WTC11 (cell line): ENCODE measurements around the gene PYCARD. TPM values are rescaled to one million over a fixed set of nuclear protein-coding genes. Genes with fewer than 3 reads are reported as not detected.

Source experiments
- ATAC-seq: fragments of 200-7000 bp; cut with Tn5 transposase; 2 replicates; pipeline ENCODE4 v1.10.0; 2021; ENCODE audit warnings: mild to moderate bottlenecking, moderate library complexity
- CTCF ChIA-PET: fragments of 300-600 bp; sonication (Branson Sonifier 250); formaldehyde crosslinking; loops from one replicate; lab custom pipeline; 2021; ENCODE audit warnings: antibody characterized with exemption; lab: Charles Lee
- POLR2A ChIA-PET: fragments of 350-600 bp; sonication (Branson Sonifier 250); formaldehyde crosslinking; loops from one replicate; lab custom pipeline; 2021; ENCODE audit warnings: antibody characterized with exemption; lab: Charles Lee
- DNase-seq: peaks from one replicate; pipeline ENCODE4 v3.0.0; 2021; ENCODE audit warnings: low spot score
- H3K27ac Mint-ChIP-seq: 2 replicates; pipeline ENCODE4 v1.8.0; 2021; ENCODE audit warnings: mixed read lengths
- H3K27me3 Mint-ChIP-seq: 2 replicates; pipeline ENCODE4 v1.8.0; 2021; ENCODE audit warnings: low read depth, mild to moderate bottlenecking, moderate library complexity, mixed read lengths
- H3K36me3 Mint-ChIP-seq: 2 replicates; pipeline ENCODE4 v1.8.0; 2021; ENCODE audit warnings: mixed read lengths
- H3K4me1 Mint-ChIP-seq: 2 replicates; pipeline ENCODE4 v1.8.0; 2022; ENCODE audit warnings: mixed read lengths
- H3K4me3 Mint-ChIP-seq: 2 replicates; pipeline ENCODE4 v1.8.0; 2021; ENCODE audit warnings: mild to moderate bottlenecking, moderate library complexity, mixed read lengths
- H3K9me3 Mint-ChIP-seq: 2 replicates; pipeline ENCODE4 v1.8.0; 2021; ENCODE audit warnings: mixed read lengths
- ATF1 ChIP-seq: sonication (generic); formaldehyde crosslinking; IDR thresholded peaks from 2 replicates; pipeline ENCODE4 v1.8.1; 2023; ENCODE audit warnings: mild to moderate bottlenecking, moderate library complexity, missing genetic modification reagents
- CBFB ChIP-seq: sonication (generic); formaldehyde crosslinking; IDR thresholded peaks from 2 replicates; pipeline ENCODE4 v1.8.1; 2022; ENCODE audit warnings: mild to moderate bottlenecking, low read depth, missing genetic modification reagents
- ELF4 ChIP-seq: sonication (generic); formaldehyde crosslinking; IDR thresholded peaks from 2 replicates; pipeline ENCODE4 v1.8.1; 2022; ENCODE audit warnings: low read depth, mild to moderate bottlenecking, moderate library complexity, missing genetic modification reagents
- ETV6 ChIP-seq: sonication (generic); formaldehyde crosslinking; IDR thresholded peaks from 2 replicates; pipeline ENCODE4 v1.8.1; 2022; ENCODE audit warnings: mild to moderate bottlenecking, missing genetic modification reagents
- JAZF1 ChIP-seq: fragments of 250-450 bp; sonication (Bioruptor Pico); IDR thresholded peaks from 2 replicates; pipeline ENCODE4 v1.9.0; 2021; ENCODE audit warnings: moderate library complexity, mild to moderate bottlenecking, inconsistent platforms
- KAT7 ChIP-seq: sonication (generic); formaldehyde crosslinking; IDR thresholded peaks from 2 replicates; pipeline ENCODE4 v1.8.1; 2023; ENCODE audit warnings: missing genetic modification reagents, mild to moderate bottlenecking, borderline replicate concordance
- MAX ChIP-seq: sonication (generic); formaldehyde crosslinking; IDR thresholded peaks from 2 replicates; pipeline ENCODE4 v1.8.0; 2022; ENCODE audit warnings: mild to moderate bottlenecking, missing genetic modification reagents
- NFE2L1 ChIP-seq: sonication (generic); formaldehyde crosslinking; IDR thresholded peaks from 2 replicates; pipeline ENCODE4 v1.8.1; 2023; ENCODE audit warnings: missing genetic modification reagents
- PRRX2 ChIP-seq: fragments of 250-450 bp; sonication (Bioruptor Pico); IDR thresholded peaks from 2 replicates; pipeline ENCODE4 v1.8.0; 2021; ENCODE audit warnings: mild to moderate bottlenecking
- RELA ChIP-seq: sonication (generic); formaldehyde crosslinking; IDR thresholded peaks from 2 replicates; pipeline ENCODE4 v1.8.1; 2022; ENCODE audit warnings: missing genetic modification reagents, mild to moderate bottlenecking, borderline replicate concordance
- USF2 ChIP-seq: sonication (generic); formaldehyde crosslinking; IDR thresholded peaks from 2 replicates; pipeline ENCODE4 v1.8.1; 2023; ENCODE audit warnings: mild to moderate bottlenecking, missing genetic modification reagents, moderate library complexity
- ZBTB21 ChIP-seq: sonication (generic); formaldehyde crosslinking; IDR thresholded peaks from 2 replicates; pipeline ENCODE4 v1.8.1; 2023; ENCODE audit warnings: mild to moderate bottlenecking, missing genetic modification reagents, borderline replicate concordance
- ZBTB43 ChIP-seq: sonication (generic); formaldehyde crosslinking; IDR thresholded peaks from 2 replicates; pipeline ENCODE4 v1.8.1; 2023; ENCODE audit warnings: mild to moderate bottlenecking, missing genetic modification reagents
- ZNF138 ChIP-seq: sonication (generic); formaldehyde crosslinking; conservative IDR thresholded peaks from 2 replicates; pipeline ENCODE4 v1.8.1; 2022; ENCODE audit warnings: mild to moderate bottlenecking, moderate library complexity, missing genetic modification reagents
- ZNF219 ChIP-seq: sonication (generic); formaldehyde crosslinking; IDR thresholded peaks from 2 replicates; pipeline ENCODE4 v1.8.0; 2023; ENCODE audit warnings: missing genetic modification reagents, mild to moderate bottlenecking, borderline replicate concordance
- ZNF416 ChIP-seq: fragments of 250-450 bp; sonication (Bioruptor Pico); IDR thresholded peaks from 2 replicates; pipeline ENCODE4 v1.9.0; 2021; ENCODE audit warnings: mild to moderate bottlenecking, inconsistent platforms
- ZNF671 ChIP-seq: fragments of 250-450 bp; sonication (Bioruptor Pico); IDR thresholded peaks from 2 replicates; pipeline ENCODE4 v1.8.0; 2021; ENCODE audit warnings: mild to moderate bottlenecking
- total RNA-seq: library from RNA; stranded (reverse); gene quantifications from 3 replicates; pipeline ENCODE4 v1.2.3, GENCODE V29; 2021
- TF ChIP-seq, protein P1 (sequence below): sonication (generic); formaldehyde crosslinking; IDR thresholded peaks from 2 replicates; pipeline ENCODE4 v1.8.0; 2023; ENCODE audit warnings: mild to moderate bottlenecking, missing genetic modification reagents
- TF ChIP-seq, protein P2 (sequence below): sonication (generic); formaldehyde crosslinking; conservative IDR thresholded peaks from 2 replicates; pipeline ENCODE4 v1.8.1; 2022; ENCODE audit warnings: mild to moderate bottlenecking, missing genetic modification reagents
- TF ChIP-seq, protein P3 (sequence below): sonication (generic); formaldehyde crosslinking; IDR thresholded peaks from 2 replicates; pipeline ENCODE4 v1.8.1; 2022; ENCODE audit warnings: low read depth, mild to moderate bottlenecking, moderate library complexity, missing genetic modification reagents, borderline replicate concordance
- TF ChIP-seq, protein P4 (sequence below): sonication (generic); formaldehyde crosslinking; IDR thresholded peaks from 2 replicates; pipeline ENCODE4 v1.8.1; 2023; ENCODE audit warnings: mild to moderate bottlenecking, moderate library complexity, missing genetic modification reagents

The PYCARD gene
- total RNA-seq, 1 experiment from 2014 or later = 35.2 TPM

DNA sequence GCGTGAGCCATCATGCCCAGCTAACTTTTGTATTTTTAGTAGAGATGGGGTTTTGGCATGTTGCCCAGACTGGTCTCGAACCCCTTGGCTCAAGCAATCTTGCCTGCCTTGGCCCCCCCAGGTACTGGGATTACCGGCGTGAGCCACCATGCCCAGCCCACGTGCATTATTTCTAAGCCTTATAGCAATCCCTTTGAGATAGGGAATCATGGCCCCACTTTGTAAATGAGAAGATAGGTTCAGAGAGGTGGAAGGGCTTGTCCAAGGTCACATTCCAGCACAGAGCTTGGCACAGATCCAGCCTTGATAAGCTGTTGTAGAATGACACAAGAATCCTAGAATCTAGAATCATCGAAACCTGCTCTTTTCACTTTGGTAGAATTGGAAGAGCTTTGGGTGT, 4.2 kb upstream of the PYCARD start (continued):
- TF ChIP-seq, protein P1, sequence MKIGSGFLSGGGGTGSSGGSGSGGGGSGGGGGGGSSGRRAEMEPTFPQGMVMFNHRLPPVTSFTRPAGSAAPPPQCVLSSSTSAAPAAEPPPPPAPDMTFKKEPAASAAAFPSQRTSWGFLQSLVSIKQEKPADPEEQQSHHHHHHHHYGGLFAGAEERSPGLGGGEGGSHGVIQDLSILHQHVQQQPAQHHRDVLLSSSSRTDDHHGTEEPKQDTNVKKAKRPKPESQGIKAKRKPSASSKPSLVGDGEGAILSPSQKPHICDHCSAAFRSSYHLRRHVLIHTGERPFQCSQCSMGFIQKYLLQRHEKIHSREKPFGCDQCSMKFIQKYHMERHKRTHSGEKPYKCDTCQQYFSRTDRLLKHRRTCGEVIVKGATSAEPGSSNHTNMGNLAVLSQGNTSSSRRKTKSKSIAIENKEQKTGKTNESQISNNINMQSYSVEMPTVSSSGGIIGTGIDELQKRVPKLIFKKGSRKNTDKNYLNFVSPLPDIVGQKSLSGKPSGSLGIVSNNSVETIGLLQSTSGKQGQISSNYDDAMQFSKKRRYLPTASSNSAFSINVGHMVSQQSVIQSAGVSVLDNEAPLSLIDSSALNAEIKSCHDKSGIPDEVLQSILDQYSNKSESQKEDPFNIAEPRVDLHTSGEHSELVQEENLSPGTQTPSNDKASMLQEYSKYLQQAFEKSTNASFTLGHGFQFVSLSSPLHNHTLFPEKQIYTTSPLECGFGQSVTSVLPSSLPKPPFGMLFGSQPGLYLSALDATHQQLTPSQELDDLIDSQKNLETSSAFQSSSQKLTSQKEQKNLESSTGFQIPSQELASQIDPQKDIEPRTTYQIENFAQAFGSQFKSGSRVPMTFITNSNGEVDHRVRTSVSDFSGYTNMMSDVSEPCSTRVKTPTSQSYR (CRISPR knock-in tag) = no peak
- TF ChIP-seq, all 79 proteins: peak for 0

- TF ChIP-seq ETV6 (CRISPR knock-in tag) (no peak), ZNF671 (no peak), PRRX2 (CRISPR knock-in tag) (no peak), CBFB (CRISPR knock-in tag) (no peak)
- TF ChIP-seq, protein P2, sequence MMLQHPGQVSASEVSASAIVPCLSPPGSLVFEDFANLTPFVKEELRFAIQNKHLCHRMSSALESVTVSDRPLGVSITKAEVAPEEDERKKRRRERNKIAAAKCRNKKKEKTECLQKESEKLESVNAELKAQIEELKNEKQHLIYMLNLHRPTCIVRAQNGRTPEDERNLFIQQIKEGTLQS (CRISPR knock-in tag) = no peak
- ATAC-seq (no peak), DNase-seq (no peak)
- Mint-ChIP-seq H3K36me3 (no peaks in the 10 kb centered on the region), H3K4me1 (peaks cover 14% of the 10 kb centered on the region), H3K27ac (no peak overlapping the region), H3K27me3 (peaks cover 26% of the 10 kb centered on the region), H3K4me3 (no peak overlapping the region), H3K9me3 (no peaks in the 10 kb centered on the region)
- ChIA-PET CTCF (no interaction called here), POLR2A (no interaction called here)
Measured at GRCh38 chr16:31204871-31205666, 2.5 kb upstream of the PYCARD start.

GRCh38 chr16:31201582-31202413, 762 bp downstream of the PYCARD start:
- H3K4me1 Mint-ChIP-seq = peaks cover 23% of the 10 kb centered on the region
- no peak overlapping the region; the same call in 1 of the 2 replicates for H3K27ac Mint-ChIP-seq
- POLR2A ChIA-PET = interaction anchor here (0.5 to 2.8 kb wide), 13 partner anchors 9 to 258 kb away, joined by 3 to 7 read pairs (median 6); partner anchors contain the start of genes FUS, KAT8 and TRIM72
- ATAC-seq (peak; percentile 62), DNase-seq (peak; percentile 54)
- peaks cover 26% of the 10 kb centered on the region for H3K27me3 Mint-ChIP-seq
- H3K4me3 Mint-ChIP-seq = peak overlapping the region; percentile 83
- peaks cover 7% of the 10 kb centered on the region; the same call in 1 of the 2 replicates for H3K36me3 Mint-ChIP-seq
- no peaks in the 10 kb centered on the region for H3K9me3 Mint-ChIP-seq
- CTCF ChIA-PET = interaction anchor here (0.6 to 4.1 kb wide), 22 partner anchors 8 to 258 kb away, joined by 3 to 31 read pairs (median 5); partner anchors contain the start of genes HSD3B7, KAT8, PYDC1 and TRIM72
- TF ChIP-seq ZBTB21 (CRISPR knock-in tag) (no peak), ZNF671 (0 out of 2 replicates have a peak, but pooled peaks have one; percentile 27), JAZF1 (CRISPR knock-in tag) (no peak), ZNF138 (no peak), RELA (CRISPR knock-in tag) (no peak; the same call in 1 of the 2 replicates), ZBTB43 (CRISPR knock-in tag) (peak; percentile 69; the same call in 1 of the 2 replicates), USF2 (CRISPR knock-in tag) (no peak), MAX (no peak; the same call in 1 of the 2 replicates), ATF1 (no peak), NFE2L1 (CRISPR knock-in tag) (no peak), ELF4 (CRISPR knock-in tag) (no peak), ZNF416 (CRISPR knock-in tag) (peak; percentile 69; the same call in 1 of the 2 replicates), ETV6 (CRISPR knock-in tag) (no peak), PRRX2 (CRISPR knock-in tag) (0 out of 2 replicates have a peak, but pooled peaks have one; percentile 2), KAT7 (CRISPR knock-in tag) (peak; percentile 61; the same call in 1 of the 2 replicates), ZNF219 (CRISPR knock-in tag) (no peak)
- TF ChIP-seq, protein P3, sequence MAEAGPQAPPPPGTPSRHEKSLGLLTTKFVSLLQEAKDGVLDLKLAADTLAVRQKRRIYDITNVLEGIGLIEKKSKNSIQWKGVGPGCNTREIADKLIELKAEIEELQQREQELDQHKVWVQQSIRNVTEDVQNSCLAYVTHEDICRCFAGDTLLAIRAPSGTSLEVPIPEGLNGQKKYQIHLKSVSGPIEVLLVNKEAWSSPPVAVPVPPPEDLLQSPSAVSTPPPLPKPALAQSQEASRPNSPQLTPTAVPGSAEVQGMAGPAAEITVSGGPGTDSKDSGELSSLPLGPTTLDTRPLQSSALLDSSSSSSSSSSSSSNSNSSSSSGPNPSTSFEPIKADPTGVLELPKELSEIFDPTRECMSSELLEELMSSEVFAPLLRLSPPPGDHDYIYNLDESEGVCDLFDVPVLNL = no peak
- TF ChIP-seq, protein P4, sequence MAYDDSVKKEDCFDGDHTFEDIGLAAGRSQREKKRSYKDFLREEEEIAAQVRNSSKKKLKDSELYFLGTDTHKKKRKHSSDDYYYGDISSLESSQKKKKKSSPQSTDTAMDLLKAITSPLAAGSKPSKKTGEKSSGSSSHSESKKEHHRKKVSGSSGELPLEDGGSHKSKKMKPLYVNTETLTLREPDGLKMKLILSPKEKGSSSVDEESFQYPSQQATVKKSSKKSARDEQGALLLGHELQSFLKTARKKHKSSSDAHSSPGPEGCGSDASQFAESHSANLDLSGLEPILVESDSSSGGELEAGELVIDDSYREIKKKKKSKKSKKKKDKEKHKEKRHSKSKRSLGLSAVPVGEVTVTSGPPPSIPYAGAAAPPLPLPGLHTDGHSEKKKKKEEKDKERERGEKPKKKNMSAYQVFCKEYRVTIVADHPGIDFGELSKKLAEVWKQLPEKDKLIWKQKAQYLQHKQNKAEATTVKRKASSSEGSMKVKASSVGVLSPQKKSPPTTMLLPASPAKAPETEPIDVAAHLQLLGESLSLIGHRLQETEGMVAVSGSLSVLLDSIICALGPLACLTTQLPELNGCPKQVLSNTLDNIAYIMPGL (CRISPR knock-in tag) = no peak
